ENCODE results near the gene ATAD2B. TPM values are rescaled to one million over a fixed set of nuclear protein-coding genes. Genes with fewer than 3 reads are reported as not detected.

Gene ATAD2B
- total RNA-seq, 1 donor from 2014 or later, result 8.4 TPM

GRCh38 chr2:23836505-23836904 is 90.4 kb downstream of the ATAD2B start:
- Histone ChIP-seq H3K4me1 (no peaks in the 10 kb centered on the region), H3K27me3 (no peaks in the 10 kb centered on the region), H3K4me3 (no peak overlapping the region), H3K27ac (no peak overlapping the region), H3K9me3 (no peaks in the 10 kb centered on the region), H3K36me3 (peaks cover 3 to 7% of the 10 kb centered on the region in 2 donors)
- no peak for TF ChIP-seq CTCF (IDR thresholded peaks at IDR 0.05)
- intact Hi-C loops (cut with DNase I), result no loop called here
- DNase-seq (ENCODE audit: low spot score in 2 of 2), result no peak

GRCh38 chr2:23835988-23836387 is 90.9 kb downstream of the ATAD2B start:
- H3K4me3 ChIP-seq, result no peak overlapping the region
- peaks cover 3 to 7% of the 10 kb centered on the region in 2 donors for H3K36me3 ChIP-seq
- no peak for TF ChIP-seq CTCF (IDR thresholded peaks at IDR 0.05)
- H3K27ac ChIP-seq, result no peak overlapping the region
- DNase-seq (ENCODE audit: low spot score in 2 of 2), result no peak
- intact Hi-C loops (cut with DNase I), result no loop called here
- no peaks in the 10 kb centered on the region for H3K9me3 ChIP-seq
- H3K4me1 ChIP-seq, result no peaks in the 10 kb centered on the region
- H3K27me3 ChIP-seq, result no peaks in the 10 kb centered on the region

GRCh38 chr2:23835423-23835822 is 91.5 kb downstream of the ATAD2B start:
- Histone ChIP-seq H3K27me3 (no peaks in the 10 kb centered on the region), H3K9me3 (no peaks in the 10 kb centered on the region), H3K4me3 (no peak overlapping the region), H3K4me1 (no peaks in the 10 kb centered on the region), H3K27ac (no peak overlapping the region), H3K36me3 (peaks cover 3 to 7% of the 10 kb centered on the region in 2 donors)
- TF ChIP-seq CTCF (IDR thresholded peaks at IDR 0.05), result no peak
- intact Hi-C loops (cut with DNase I), result no loop called here
- DNase-seq (ENCODE audit: low spot score in 2 of 2), result no peak

GRCh38 chr2:23828986-23829385 is 97.9 kb downstream of the ATAD2B start:
- H3K9me3 ChIP-seq, result no peaks in the 10 kb centered on the region
- H3K27me3 ChIP-seq, result no peaks in the 10 kb centered on the region
- H3K27ac ChIP-seq, result no peak overlapping the region
- H3K4me3 ChIP-seq, result no peak overlapping the region
- H3K4me1 ChIP-seq, result no peaks in the 10 kb centered on the region
- no peak for DNase-seq (ENCODE audit: low spot score in 2 of 2)
- intact Hi-C loops (cut with DNase I), result no loop called here
- H3K36me3 ChIP-seq, result peaks cover 0 to 3% of the 10 kb centered on the region in 2 donors
- no peak for TF ChIP-seq CTCF (IDR thresholded peaks at IDR 0.05)

- TF ChIP-seq CTCF (IDR thresholded peaks at IDR 0.05), result no peak
- H3K4me1 ChIP-seq, result no peaks in the 10 kb centered on the region
- H3K36me3 ChIP-seq, result peaks cover 0 to 3% of the 10 kb centered on the region in 2 donors
- intact Hi-C loops (cut with DNase I), result no loop called here
- H3K27me3 ChIP-seq, result no peaks in the 10 kb centered on the region
- DNase-seq (ENCODE audit: low spot score in 2 of 2), result no peak
- H3K4me3 ChIP-seq, result no peak overlapping the region
- no peak overlapping the region for H3K27ac ChIP-seq
- no peaks in the 10 kb centered on the region for H3K9me3 ChIP-seq
Measured at GRCh38 chr2:23828256-23828980, 98.5 kb downstream of the ATAD2B start.

Measured in ascending aorta (tissue), 2 donors.